ENCODE results near the gene NFASC. TPM values are rescaled to one million over a fixed set of nuclear protein-coding genes. Genes with fewer than 3 reads are reported as not detected.

Gene NFASC
- total and polyA plus RNA-seq, 2 donors (not counting 3 experiments of a cell fraction or from before 2014, with no cell fraction given), result not detected

GRCh38 chr1:204959836-204960235, 89.2 kb downstream of the NFASC start:
- no peak overlapping the region for H3K4me2 ChIP-seq (ENCODE audit: insufficient read depth, low read length)
- H4K20me1 ChIP-seq (replicated peaks; ENCODE audit: control insufficient read depth, extremely low read depth, insufficient read depth, low read length), result no peaks in the 10 kb centered on the region
- no peaks in the 10 kb centered on the region for H3K9me1 ChIP-seq (replicated peaks; ENCODE audit: control insufficient read depth, extremely low read depth, insufficient read depth, low read length)
- TF ChIP-seq FOS (IDR thresholded peaks at IDR 0.05; ENCODE audit: borderline replicate concordance, insufficient read depth, low read length) (no peak), MYC (IDR thresholded peaks at IDR 0.05; ENCODE audit: low read depth, low read length) (no peak), POLR2AphosphoS5 (IDR thresholded peaks at IDR 0.05; ENCODE audit: insufficient read depth, low read depth, low read length) (no peak), POLR2A (IDR thresholded peaks at IDR 0.05; ENCODE audit: low read depth, low read length) (no peak), MAX (IDR thresholded peaks at IDR 0.05; ENCODE audit: insufficient read depth, insufficient read length) (no peak), JUN (IDR thresholded peaks at IDR 0.05; ENCODE audit: borderline replicate concordance, insufficient read depth, insufficient read length, low read depth) (no peak), EZH2 (IDR thresholded peaks at IDR 0.05; ENCODE audit: borderline replicate concordance, low read depth, low read length, severe bottlenecking) (no peak), GATA2 (IDR thresholded peaks at IDR 0.05; ENCODE audit: insufficient read depth, insufficient read length, low read depth, low read length) (no peak)
- TF ChIP-seq, protein P1, sequence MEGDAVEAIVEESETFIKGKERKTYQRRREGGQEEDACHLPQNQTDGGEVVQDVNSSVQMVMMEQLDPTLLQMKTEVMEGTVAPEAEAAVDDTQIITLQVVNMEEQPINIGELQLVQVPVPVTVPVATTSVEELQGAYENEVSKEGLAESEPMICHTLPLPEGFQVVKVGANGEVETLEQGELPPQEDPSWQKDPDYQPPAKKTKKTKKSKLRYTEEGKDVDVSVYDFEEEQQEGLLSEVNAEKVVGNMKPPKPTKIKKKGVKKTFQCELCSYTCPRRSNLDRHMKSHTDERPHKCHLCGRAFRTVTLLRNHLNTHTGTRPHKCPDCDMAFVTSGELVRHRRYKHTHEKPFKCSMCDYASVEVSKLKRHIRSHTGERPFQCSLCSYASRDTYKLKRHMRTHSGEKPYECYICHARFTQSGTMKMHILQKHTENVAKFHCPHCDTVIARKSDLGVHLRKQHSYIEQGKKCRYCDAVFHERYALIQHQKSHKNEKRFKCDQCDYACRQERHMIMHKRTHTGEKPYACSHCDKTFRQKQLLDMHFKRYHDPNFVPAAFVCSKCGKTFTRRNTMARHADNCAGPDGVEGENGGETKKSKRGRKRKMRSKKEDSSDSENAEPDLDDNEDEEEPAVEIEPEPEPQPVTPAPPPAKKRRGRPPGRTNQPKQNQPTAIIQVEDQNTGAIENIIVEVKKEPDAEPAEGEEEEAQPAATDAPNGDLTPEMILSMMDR (IDR thresholded peaks at IDR 0.05; ENCODE audit: extremely low read depth in 1 of 2, insufficient read depth in 1 of 2, low read depth in 1 of 2, low read length in 2 of 2), result no peak
- H2AFZ ChIP-seq (ENCODE audit: low read depth, low read length), result no peak overlapping the region
- no peaks in the 10 kb centered on the region for H3K36me3 ChIP-seq (ENCODE audit: control insufficient read depth in 2 of 2, extremely low read depth in 1 of 2, insufficient read depth in 2 of 2, low read length in 2 of 2)
- no peak overlapping the region for H3K4me3 ChIP-seq (replicated peaks in 1 of 3; ENCODE audit: insufficient read depth in 1 of 3, low read depth in 1 of 3, low read length in 3 of 3)
- no peaks in the 10 kb centered on the region for H3K9me3 ChIP-seq (replicated peaks; ENCODE audit: control insufficient read depth, insufficient read depth, low read length)
- CTCF ChIA-PET, result interaction anchor here (2.2 kb wide), 1 partner anchor 18 kb away, joined by 7 read pairs; no protein-coding TSS in a partner anchor
- POLR2A ChIA-PET, result no interaction called here
- no peak for DNase-seq (ENCODE audit: low read depth, low spot score)
- H3K27me3 ChIP-seq (ENCODE audit: control insufficient read depth in 2 of 2, insufficient read depth in 2 of 2, low read length in 2 of 2), result peaks cover 27 to 28% of the 10 kb centered on the region in 2 experiments
- H3K27ac ChIP-seq (ENCODE audit: insufficient read depth, low read depth, low read length), result no peak overlapping the region
- no peaks in the 10 kb centered on the region for H3K79me2 ChIP-seq (ENCODE audit: control insufficient read depth, insufficient read depth, low read length)
- BruUV-seq (replicated peaks), result no TSS peak
- intact Hi-C loops (cut with micrococcal nuclease), result no loop called here
- no peak for FAIRE-seq
- dilution Hi-C loops (cut with MboI; ENCODE audit: extremely low pct_ligation_motif_present, low sequenced_read_pairs), result no loop called here
- no peak overlapping the region for H3K9ac ChIP-seq (replicated peaks; ENCODE audit: extremely low read depth, insufficient read depth, low read length)
- no peaks in the 10 kb centered on the region for H3K4me1 ChIP-seq (ENCODE audit: control insufficient read depth, extremely low read depth, insufficient read depth, low read length)
